Suprapubic skin (tissue), 4 donors: ENCODE results near the gene STPG2. TPM values are rescaled to one million over a fixed set of nuclear protein-coding genes. Genes with fewer than 3 reads are reported as not detected.

Source experiments
- DNase-seq, 2 donors: peaks; one replicate each; pipeline ENCODE4 v3.0.0-alpha.2; 2019; ENCODE audit warnings: low spot score in 2 of 2
- H3K27ac ChIP-seq: fragments of 200-600 bp; sonication (generic); one replicate; pipeline ENCODE4 v1.5.1; 2019
- H3K27me3 ChIP-seq: fragments of 200-600 bp; sonication (generic); one replicate; pipeline ENCODE4 v1.5.1; 2019
- H3K36me3 ChIP-seq: fragments of 200-600 bp; sonication (generic); one replicate; pipeline ENCODE4 v1.5.1; 2019
- H3K4me1 ChIP-seq: fragments of 200-600 bp; sonication (generic); one replicate; pipeline ENCODE4 v1.5.1; 2019
- H3K4me3 ChIP-seq: fragments of 200-600 bp; sonication (generic); one replicate; pipeline ENCODE4 v1.5.1; 2019; ENCODE audit warnings: mild to moderate bottlenecking
- H3K9me3 ChIP-seq: fragments of 200-600 bp; sonication (generic); one replicate; pipeline ENCODE4 v1.5.1; 2019
- CTCF ChIP-seq, 2 donors: fragments of 200-600 bp in 1 of 2; fragments of 450-650 bp in 1 of 2; sonication (generic) in 1 of 2; IDR thresholded peaks; one replicate each; pipeline ENCODE4 v1.5.1; 2016 to 2019; ENCODE audit warnings: antibody characterized with exemption in 2 of 2, mild to moderate bottlenecking in 1 of 2, moderate library complexity in 1 of 2
- EP300 ChIP-seq: sonication (generic); formaldehyde crosslinking; IDR thresholded peaks from one replicate; pipeline ENCODE4 v1.6.1; 2017; ENCODE audit warnings: antibody characterized with exemption
- POLR2A ChIP-seq, 2 donors: fragments of 450-650 bp; IDR thresholded peaks; one replicate each; pipeline ENCODE4 v1.6.1; 2017; ENCODE audit warnings: antibody characterized with exemption in 2 of 2, mild to moderate bottlenecking in 2 of 2, moderate library complexity in 2 of 2
- POLR2AphosphoS5 ChIP-seq, 3 donors: sonication (generic); formaldehyde crosslinking; IDR thresholded peaks; one replicate each; pipeline ENCODE4 v1.6.1; 2017; ENCODE audit warnings: antibody characterized with exemption in 3 of 3
- WGBS: methylation state at CpG from one replicate; pipeline ENCODE4 v1.1.5; 2018; 5-methylcytosine and 5-hydroxymethylcytosine counted together
- total RNA-seq, 4 donors: library from RNA; depleted of rRNA; stranded (reverse); fragments of >200 nt; gene quantifications; one replicate each; pipeline ENCODE4 v1.1.0, GENCODE V29; 2016

The STPG2 gene
- total RNA-seq, 4 donors from 2014 or later, result 0.26 to 2.5 (median 2.0) TPM; not detected in 1

DNA sequence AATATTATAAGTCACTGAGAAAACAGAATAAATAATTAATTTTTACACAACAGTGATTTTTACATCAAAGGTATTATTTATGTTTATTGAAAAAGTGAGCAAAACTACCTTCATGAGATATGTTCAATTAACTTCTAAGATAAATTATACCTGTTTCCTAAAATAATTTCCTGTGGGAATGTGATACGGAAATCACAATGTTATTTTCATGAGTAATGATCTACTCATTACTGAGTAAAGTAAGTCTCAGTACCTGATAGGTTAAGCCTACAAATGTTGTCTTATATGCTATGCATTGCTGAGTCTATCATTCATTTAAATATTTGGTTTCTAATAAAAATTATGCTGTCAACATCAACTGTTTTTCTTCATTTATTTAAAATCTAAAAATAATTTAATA is 324.0 kb downstream of the STPG2 start:
- Histone ChIP-seq H3K9me3 (no peaks in the 10 kb centered on the region), H3K4me1 (no peaks in the 10 kb centered on the region), H3K27ac (no peak overlapping the region), H3K36me3 (no peaks in the 10 kb centered on the region), H3K27me3 (no peaks in the 10 kb centered on the region), H3K4me3 (no peak overlapping the region)
- DNase-seq, result no peak
- 72% methylated on average over 1 of the region's 1 CpG for WGBS
- TF ChIP-seq CTCF (IDR thresholded peaks at IDR 0.05), result no peak
- no peak for TF ChIP-seq EP300
- no peak for TF ChIP-seq POLR2AphosphoS5 (IDR thresholded peaks at IDR 0.05)
- TF ChIP-seq POLR2A (IDR thresholded peaks at IDR 0.05), result no peak

- H3K27ac ChIP-seq, result no peak overlapping the region
- no peaks in the 10 kb centered on the region for H3K36me3 ChIP-seq
- no peaks in the 10 kb centered on the region for H3K27me3 ChIP-seq
- H3K9me3 ChIP-seq, result no peaks in the 10 kb centered on the region
- DNase-seq, result no peak
- no peak for TF ChIP-seq POLR2A (IDR thresholded peaks at IDR 0.05)
- no peak for TF ChIP-seq POLR2AphosphoS5 (IDR thresholded peaks at IDR 0.05)
- no peak for TF ChIP-seq EP300
- no peak for TF ChIP-seq CTCF (IDR thresholded peaks at IDR 0.05)
- 97% methylated on average over 1 of the region's 1 CpG for WGBS
- H3K4me1 ChIP-seq, result no peaks in the 10 kb centered on the region
- H3K4me3 ChIP-seq, result no peak overlapping the region
Observed at GRCh38 chr4:97812768-97813167, 330.5 kb downstream of the STPG2 start.

- Histone ChIP-seq H3K27me3 (no peaks in the 10 kb centered on the region), H3K4me1 (no peaks in the 10 kb centered on the region), H3K9me3 (peaks cover 4% of the 10 kb centered on the region), H3K4me3 (no peak overlapping the region), H3K36me3 (no peaks in the 10 kb centered on the region), H3K27ac (no peak overlapping the region)
- no peak for DNase-seq
- TF ChIP-seq EP300 (no peak), POLR2AphosphoS5 (IDR thresholded peaks at IDR 0.05) (no peak), CTCF (IDR thresholded peaks at IDR 0.05) (no peak), POLR2A (IDR thresholded peaks at IDR 0.05) (no peak)
- WGBS, result 87% methylated on average over 3 of the region's 3 CpGs
Observed at GRCh38 chr4:97786306-97786920, 356.9 kb downstream of the STPG2 start.

GRCh38 chr4:97778174-97778573 is 365.1 kb downstream of the STPG2 start:
- H3K4me3 ChIP-seq, result no peak overlapping the region
- no peak overlapping the region for H3K27ac ChIP-seq
- DNase-seq, result no peak
- H3K27me3 ChIP-seq, result no peaks in the 10 kb centered on the region
- 85% methylated on average over 2 of the region's 10 CpGs for WGBS
- TF ChIP-seq POLR2A (IDR thresholded peaks at IDR 0.05), result no peak
- no peaks in the 10 kb centered on the region for H3K4me1 ChIP-seq
- H3K9me3 ChIP-seq, result no peaks in the 10 kb centered on the region
- H3K36me3 ChIP-seq, result no peaks in the 10 kb centered on the region

DNA sequence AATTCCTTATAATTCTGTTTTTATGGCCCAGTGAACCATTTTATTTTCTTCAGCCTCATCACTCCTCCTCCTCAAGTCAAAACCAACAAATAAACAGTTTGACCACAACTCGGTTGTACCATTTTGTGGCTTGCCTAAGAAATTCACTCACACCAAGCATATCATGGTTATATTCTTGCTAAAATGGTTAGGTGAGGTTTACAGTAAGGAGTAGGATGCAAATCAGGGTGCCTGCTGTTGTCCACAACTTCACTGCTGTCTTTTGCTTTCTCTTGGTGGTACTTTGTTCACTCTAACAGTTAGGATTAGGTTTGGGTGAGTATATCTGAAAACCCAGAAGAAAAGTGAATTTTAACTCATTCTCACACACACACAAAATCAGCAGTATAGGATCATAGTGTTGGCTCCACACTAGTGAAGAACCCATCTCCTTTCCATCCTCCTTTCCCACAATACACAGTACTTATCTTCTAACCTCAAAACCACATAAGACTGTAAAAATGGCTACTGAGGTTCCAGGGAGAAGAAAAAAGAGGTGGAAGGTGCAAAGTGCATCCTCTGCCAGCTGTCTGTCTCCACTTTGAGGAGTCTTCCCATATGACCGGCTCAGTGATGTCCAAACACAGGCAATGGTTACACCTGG is 368.8 kb downstream of the STPG2 start:
- H3K27me3 ChIP-seq, result no peaks in the 10 kb centered on the region
- no peaks in the 10 kb centered on the region for H3K36me3 ChIP-seq
- no peaks in the 10 kb centered on the region for H3K9me3 ChIP-seq
- H3K4me3 ChIP-seq, result no peak overlapping the region
- WGBS, result 86% methylated on average over 2 of the region's 2 CpGs
- TF ChIP-seq CTCF (IDR thresholded peaks at IDR 0.05) (no peak), POLR2A (IDR thresholded peaks at IDR 0.05) (no peak), POLR2AphosphoS5 (IDR thresholded peaks at IDR 0.05) (no peak), EP300 (no peak)
- DNase-seq, result no peak
- no peak overlapping the region for H3K27ac ChIP-seq
- no peaks in the 10 kb centered on the region for H3K4me1 ChIP-seq
